Measurements from ENCODE around the gene TBC1D22B. TPM values are rescaled to one million over a fixed set of nuclear protein-coding genes. Genes with fewer than 3 reads are reported as not detected.

Gene TBC1D22B
- polyA plus RNA-seq, 1 of the 3 experiments (the other 2 are of a cell fraction) = 5.3 TPM

DNA sequence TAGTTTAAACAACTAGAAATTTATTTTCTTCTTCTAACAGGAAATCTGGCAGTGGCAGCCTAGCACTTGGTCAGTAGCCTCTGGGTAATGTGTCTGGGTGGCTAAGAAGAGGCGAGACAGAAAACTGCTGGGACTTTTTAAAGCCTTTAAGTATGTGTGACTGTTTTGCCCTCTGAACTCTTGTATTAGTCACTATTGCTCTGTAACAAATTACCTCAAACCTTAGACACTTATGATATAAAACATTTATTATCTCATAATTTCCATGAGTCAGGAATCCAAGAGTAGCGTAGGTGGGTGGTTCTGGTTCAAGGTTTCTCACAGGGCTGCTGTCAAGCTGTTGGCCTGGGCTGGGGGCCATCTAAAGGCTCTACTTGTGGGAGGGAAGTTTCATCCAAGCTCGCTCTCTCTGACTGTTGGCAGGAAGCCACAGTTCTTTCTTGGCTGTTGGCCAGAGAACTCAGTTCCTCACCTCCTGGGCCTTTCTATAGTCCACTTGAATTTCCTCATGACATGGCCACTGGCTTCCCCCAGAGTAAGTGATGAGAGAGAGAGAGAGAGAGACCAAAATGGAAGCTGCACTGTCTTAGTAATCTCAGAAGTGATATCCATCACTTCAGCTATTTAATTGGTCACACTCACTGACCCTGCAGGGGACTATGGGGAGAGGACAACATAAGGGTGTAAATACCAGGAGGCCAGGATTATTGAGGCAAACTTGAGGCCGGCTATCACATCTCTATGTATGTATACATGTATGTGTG lies 17.4 kb upstream of the TBC1D22B start:
- no peaks in the 10 kb centered on the region for H3K9me3 ChIP-seq
- peaks cover 60% of the 10 kb centered on the region for H3F3A ChIP-seq (replicated peaks; ENCODE audit: insufficient read depth)
- H3K79me2 ChIP-seq (ENCODE audit: insufficient read depth) = no peaks in the 10 kb centered on the region
- H2AFZ ChIP-seq (ENCODE audit: low read depth) = no peak overlapping the region
- H3K9me2 ChIP-seq = no peaks in the 10 kb centered on the region
- peaks cover 23 to 26% of the 10 kb centered on the region in 2 experiments for H3K4me1 ChIP-seq (ENCODE audit: control insufficient read depth in 1 of 2, insufficient read depth in 2 of 2, low read depth in 1 of 2, low read length in 1 of 2)
- H3K27ac ChIP-seq (ENCODE audit: low read depth in 2 of 2, low read length in 1 of 2) = peak overlapping the region; percentile 61 to 100
- 30% methylated on average over 4 of the region's 4 CpGs for WGBS (ENCODE audit: low lambda C conversion rate)
- POLR2A ChIA-PET = no interaction called here
- no peaks in the 10 kb centered on the region for H3K36me3 ChIP-seq (replicated peaks in 1 of 2; ENCODE audit: control insufficient read depth in 1 of 2, insufficient read depth in 2 of 2, low read length in 1 of 2)
- no peaks in the 10 kb centered on the region for H4K20me1 ChIP-seq (ENCODE audit: insufficient read depth)
- no peak overlapping the region for H3K4me3 ChIP-seq (ENCODE audit: low read depth in 2 of 2, low read length in 1 of 2)
- peak overlapping the region; percentile 53; the same call in 1 of the 2 replicates for H3K9ac ChIP-seq
- no peaks in the 10 kb centered on the region for H3K27me3 ChIP-seq (ENCODE audit: insufficient read depth)
- H3K4me2 ChIP-seq = peak overlapping the region; percentile 18; the same call in 1 of the 2 replicates
- CTCF ChIA-PET = interaction anchor here (0.9 kb wide), 1 partner anchor 25 kb away, joined by 3 read pairs; no protein-coding TSS in a partner anchor
- peak; percentile 41 for DNase-seq
- TF ChIP-seq ZBTB33 (IDR thresholded peaks at IDR 0.05; ENCODE audit: borderline replicate concordance, low read depth) (no peak), RAD21 (IDR thresholded peaks at IDR 0.05; ENCODE audit: low read length) (no peak), GABPA (IDR thresholded peaks at IDR 0.05; ENCODE audit: low read depth) (no peak), SIN3A (IDR thresholded peaks at IDR 0.05; ENCODE audit: borderline replicate concordance, low read depth, low read length) (0 out of 2 replicates have a peak, but pooled peaks have one; percentile 72), FOSL2 (IDR thresholded peaks at IDR 0.05; ENCODE audit: borderline replicate concordance, low read depth) (peak; percentile 87), GATA2 (CRISPR knock-in tag; IDR thresholded peaks at IDR 0.05) (no peak), ELF1 (IDR thresholded peaks at IDR 0.05) (no peak), RFX5 (IDR thresholded peaks at IDR 0.05; ENCODE audit: low read length) (no peak), FOXM1 (IDR thresholded peaks at IDR 0.05; ENCODE audit: low read depth) (no peak; the same call in 1 of the 2 replicates), EZH2phosphoT487 (IDR thresholded peaks at IDR 0.05; ENCODE audit: borderline replicate concordance, low read depth) (no peak), REST (IDR thresholded peaks at IDR 0.05; ENCODE audit: low read depth, low read length) (0 out of 2 replicates have a peak, but pooled peaks have one; percentile 27), JUND (IDR thresholded peaks at IDR 0.05) (peak; percentile 69), USF1 (IDR thresholded peaks at IDR 0.05; ENCODE audit: borderline replicate concordance, low read depth) (no peak), IRF3 (IDR thresholded peaks at IDR 0.05; ENCODE audit: low read depth, low read length) (no peak), TAF1 (IDR thresholded peaks at IDR 0.05; ENCODE audit: borderline replicate concordance, low read depth, low read length) (no peak), NRF1 (IDR thresholded peaks at IDR 0.05; ENCODE audit: low read depth, low read length) (no peak), FOXJ3 (CRISPR knock-in tag; IDR thresholded peaks at IDR 0.05) (no peak), TEAD4 (IDR thresholded peaks at IDR 0.05; ENCODE audit: borderline replicate concordance, insufficient read depth) (peak; percentile 43; the same call in 1 of the 2 replicates)
- TF ChIP-seq, protein P1, sequence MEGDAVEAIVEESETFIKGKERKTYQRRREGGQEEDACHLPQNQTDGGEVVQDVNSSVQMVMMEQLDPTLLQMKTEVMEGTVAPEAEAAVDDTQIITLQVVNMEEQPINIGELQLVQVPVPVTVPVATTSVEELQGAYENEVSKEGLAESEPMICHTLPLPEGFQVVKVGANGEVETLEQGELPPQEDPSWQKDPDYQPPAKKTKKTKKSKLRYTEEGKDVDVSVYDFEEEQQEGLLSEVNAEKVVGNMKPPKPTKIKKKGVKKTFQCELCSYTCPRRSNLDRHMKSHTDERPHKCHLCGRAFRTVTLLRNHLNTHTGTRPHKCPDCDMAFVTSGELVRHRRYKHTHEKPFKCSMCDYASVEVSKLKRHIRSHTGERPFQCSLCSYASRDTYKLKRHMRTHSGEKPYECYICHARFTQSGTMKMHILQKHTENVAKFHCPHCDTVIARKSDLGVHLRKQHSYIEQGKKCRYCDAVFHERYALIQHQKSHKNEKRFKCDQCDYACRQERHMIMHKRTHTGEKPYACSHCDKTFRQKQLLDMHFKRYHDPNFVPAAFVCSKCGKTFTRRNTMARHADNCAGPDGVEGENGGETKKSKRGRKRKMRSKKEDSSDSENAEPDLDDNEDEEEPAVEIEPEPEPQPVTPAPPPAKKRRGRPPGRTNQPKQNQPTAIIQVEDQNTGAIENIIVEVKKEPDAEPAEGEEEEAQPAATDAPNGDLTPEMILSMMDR (IDR thresholded peaks at IDR 0.05) = no peak
- TF ChIP-seq, protein P2, sequence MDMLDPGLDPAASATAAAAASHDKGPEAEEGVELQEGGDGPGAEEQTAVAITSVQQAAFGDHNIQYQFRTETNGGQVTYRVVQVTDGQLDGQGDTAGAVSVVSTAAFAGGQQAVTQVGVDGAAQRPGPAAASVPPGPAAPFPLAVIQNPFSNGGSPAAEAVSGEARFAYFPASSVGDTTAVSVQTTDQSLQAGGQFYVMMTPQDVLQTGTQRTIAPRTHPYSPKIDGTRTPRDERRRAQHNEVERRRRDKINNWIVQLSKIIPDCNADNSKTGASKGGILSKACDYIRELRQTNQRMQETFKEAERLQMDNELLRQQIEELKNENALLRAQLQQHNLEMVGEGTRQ (IDR thresholded peaks at IDR 0.05; ENCODE audit: borderline replicate concordance, low read depth, low read length) = no peak
- TF ChIP-seq, protein P3, sequence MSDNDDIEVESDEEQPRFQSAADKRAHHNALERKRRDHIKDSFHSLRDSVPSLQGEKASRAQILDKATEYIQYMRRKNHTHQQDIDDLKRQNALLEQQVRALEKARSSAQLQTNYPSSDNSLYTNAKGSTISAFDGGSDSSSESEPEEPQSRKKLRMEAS (IDR thresholded peaks at IDR 0.05; ENCODE audit: low read depth) = peak; percentile 51; the same call in 1 of the 2 replicates
